Liver (tissue), 9 donors: ENCODE measurements around the gene ZNF599. TPM values are rescaled to one million over a fixed set of nuclear protein-coding genes. Genes with fewer than 3 reads are reported as not detected.

Experiments
- DNase-seq: peaks from one replicate; pipeline ENCODE4 v3.0.0-alpha.2; 2017; ENCODE audit warnings: low spot score
- H3K27ac ChIP-seq, 2 donors: one replicate each; pipeline ENCODE4 v1.7.0; 2013; ENCODE audit warnings: inconsistent platforms in 2 of 2, low read length in 2 of 2, control low read depth in 1 of 2, low read depth in 1 of 2, mild to moderate bottlenecking in 1 of 2
- H3K27me3 ChIP-seq, 4 donors: one replicate each; pipeline versions ENCODE4 v1.6.1 to v1.7.0; 2013; ENCODE audit warnings: low read length in 3 of 4, inconsistent platforms in 1 of 4, mild to moderate bottlenecking in 1 of 4, moderate library complexity in 1 of 4; ENCODE audit not compliant: control insufficient read depth in 4 of 4, insufficient read depth in 4 of 4
- H3K36me3 ChIP-seq, 4 donors: one replicate each; pipeline versions ENCODE4 v1.6.1 to v1.7.0; 2013; ENCODE audit warnings: low read length in 3 of 4, mild to moderate bottlenecking in 3 of 4, low read depth in 1 of 4, moderate library complexity in 1 of 4; ENCODE audit not compliant: control insufficient read depth in 4 of 4, insufficient read depth in 3 of 4
- H3K4me1 ChIP-seq, 4 donors: one replicate each; pipeline versions ENCODE4 v1.6.1 to v1.7.0; 2013; ENCODE audit warnings: low read length in 3 of 4, mild to moderate bottlenecking in 3 of 4, moderate library complexity in 1 of 4; ENCODE audit not compliant: control insufficient read depth in 4 of 4, insufficient read depth in 4 of 4
- H3K4me3 ChIP-seq, 3 donors: one replicate each; pipeline versions ENCODE4 v1.6.1 to v1.7.0; 2013; ENCODE audit warnings: low read length in 3 of 3, control low read depth in 1 of 3, low read depth in 1 of 3, mild to moderate bottlenecking in 1 of 3
- H3K9ac ChIP-seq, 2 donors: one replicate each; pipeline ENCODE4 v1.7.0; 2013; ENCODE audit warnings: low read length in 2 of 2, mild to moderate bottlenecking in 2 of 2, moderate library complexity in 2 of 2, control low read depth in 1 of 2, low read depth in 1 of 2
- H3K9me3 ChIP-seq, 4 donors: one replicate each; pipeline versions ENCODE4 v1.6.1 to v1.7.0; 2013; ENCODE audit warnings: low read length in 3 of 4; ENCODE audit not compliant: control insufficient read depth in 4 of 4
- ATF3 ChIP-seq: IDR thresholded peaks from 2 replicates; pipeline ENCODE4 v1.6.1; 2016; ENCODE audit warnings: antibody characterized with exemption
- CTCF ChIP-seq: fragments of 150-350 bp; IDR thresholded peaks from 2 replicates; pipeline ENCODE4 v1.5.1; 2017; ENCODE audit warnings: improper control_type of control experiment, low read depth, low read length; ENCODE audit not compliant: missing input control
- EGR1 ChIP-seq, 2 donors: IDR thresholded peaks; 2 replicates each; pipeline ENCODE4 v1.6.1; 2016 to 2018; ENCODE audit warnings: antibody characterized with exemption in 2 of 2, low read depth in 2 of 2
- FOXA1 ChIP-seq: IDR thresholded peaks from 2 replicates; pipeline ENCODE4 v1.6.1; 2016; ENCODE audit warnings: antibody characterized with exemption
- FOXA2 ChIP-seq: IDR thresholded peaks from 2 replicates; pipeline ENCODE4 v1.6.1; 2016; ENCODE audit warnings: antibody characterized with exemption
- GABPA ChIP-seq, 2 donors: IDR thresholded peaks in 1 of 2; conservative IDR thresholded peaks in 1 of 2; 2 replicates each; pipeline ENCODE4 v1.6.1; 2016; ENCODE audit warnings: antibody characterized with exemption in 2 of 2, mild to moderate bottlenecking in 1 of 2, moderate library complexity in 1 of 2
- HNF4A ChIP-seq, 2 donors: conservative IDR thresholded peaks; 2 replicates each; pipeline ENCODE4 v1.6.1; 2016; ENCODE audit warnings: antibody characterized with exemption in 2 of 2, mild to moderate bottlenecking in 2 of 2
- HNF4G ChIP-seq: IDR thresholded peaks from 2 replicates; pipeline ENCODE4 v1.6.1; 2016; ENCODE audit warnings: antibody characterized with exemption
- JUND ChIP-seq, 2 donors: IDR thresholded peaks; 2 replicates each; pipeline ENCODE4 v1.6.1; 2016; ENCODE audit warnings: antibody characterized with exemption in 2 of 2
- MAX ChIP-seq: IDR thresholded peaks from 2 replicates; pipeline ENCODE4 v1.6.1; 2016; ENCODE audit warnings: antibody characterized with exemption
- NR2F2 ChIP-seq: IDR thresholded peaks from 2 replicates; pipeline ENCODE4 v1.6.1; 2016; ENCODE audit warnings: antibody characterized with exemption
- RAD21 ChIP-seq, 2 donors: IDR thresholded peaks; 2 replicates each; pipeline ENCODE4 v1.6.1; 2016; ENCODE audit warnings: antibody characterized with exemption in 2 of 2, mild to moderate bottlenecking in 2 of 2
- REST ChIP-seq: IDR thresholded peaks from 2 replicates; pipeline ENCODE4 v1.6.1; 2016; ENCODE audit warnings: antibody characterized with exemption, mild to moderate bottlenecking
- RXRA ChIP-seq, 2 donors: IDR thresholded peaks; 2 replicates each; pipeline ENCODE4 v1.6.1; 2017 to 2018; ENCODE audit warnings: antibody characterized with exemption in 2 of 2, mild to moderate bottlenecking in 1 of 2
- SP1 ChIP-seq: IDR thresholded peaks from 2 replicates; pipeline ENCODE4 v1.6.1; 2018; ENCODE audit warnings: antibody characterized with exemption, mild to moderate bottlenecking
- TAF1 ChIP-seq: conservative IDR thresholded peaks from 2 replicates; pipeline ENCODE4 v1.6.1; 2016; ENCODE audit warnings: antibody characterized with exemption, mild to moderate bottlenecking
- YY1 ChIP-seq: IDR thresholded peaks from 2 replicates; pipeline ENCODE4 v1.6.1; 2016; ENCODE audit warnings: antibody characterized with exemption, mild to moderate bottlenecking
- ZBTB33 ChIP-seq: IDR thresholded peaks from 2 replicates; pipeline ENCODE4 v1.6.1; 2016; ENCODE audit warnings: antibody characterized with exemption
- WGBS: extraction: QIAGEN DNeasy Blood & Tissue Kit; methylation state at CpG from one replicate; pipeline ENCODE4 v1.1.7; 2013; 5-methylcytosine and 5-hydroxymethylcytosine counted together
- polyA plus RNA-seq, 2 donors: library from polyadenylated mRNA; stranded (reverse) in 1 of 2; unstranded in 1 of 2; fragments of 200-250 nt in 1 of 2; fragments of >200 nt in 1 of 2; fragmentation: Nextera tagmentation in 1 of 2; extraction: Ambion mirVana in 1 of 2; gene quantifications; one replicate each; pipeline versions ENCODE4 v1.2.1 to v1.2.3, GENCODE V29; 2013 to 2015
- total RNA-seq, 2 donors: library from RNA; depleted of rRNA; stranded (reverse); fragments of >200 nt; gene quantifications; one replicate each; pipeline ENCODE4 v1.2.3, GENCODE V29; 2014
- donor health status: healthy.
- donor health status: healthy.
- donor health status: healthy.
- donor health status: healthy.
- donor health status: healthy.

ZNF599 gene
- total and polyA plus RNA-seq, 4 donors = 1.5 to 2.6 (median 2.1) TPM

- no peak for DNase-seq
- Histone ChIP-seq H3K36me3 (peaks cover 6 to 18% (median 15%) of the 10 kb centered on the region in 4 donors), H3K27me3 (no peaks in the 10 kb centered on the region), H3K9ac (no peak overlapping the region), H3K27ac (no peak overlapping the region), H3K9me3 (peaks cover 3 to 25% (median 17%) of the 10 kb centered on the region in 4 donors), H3K4me3 (peak overlapping the region; percentile 75 to 85 (median 84)), H3K4me1 (peaks cover 0 to 15% (median 6%) of the 10 kb centered on the region in 4 donors)
- 65% methylated on average over 2 of the region's 2 CpGs for WGBS
- TF ChIP-seq ATF3 = no peak
These were observed 495 bp upstream of the ZNF599 start for GRCh38 chr19:34773555-34773864.

GRCh38 chr19:34767951-34768350, 5.1 kb downstream of the ZNF599 start:
- H3K4me1 ChIP-seq = peaks cover 0 to 13% (median 6%) of the 10 kb centered on the region in 4 donors
- H3K4me3 ChIP-seq = peak overlapping the region in 1 of 3 donors; percentile 55
- H3K9me3 ChIP-seq = peaks cover 8 to 70% (median 53%) of the 10 kb centered on the region in 4 donors
- no peak for DNase-seq
- no peak for TF ChIP-seq HNF4A (conservative IDR thresholded peaks at IDR 0.05)
- H3K9ac ChIP-seq = no peak overlapping the region
- H3K27ac ChIP-seq = no peak overlapping the region
- H3K36me3 ChIP-seq = peaks cover 12 to 70% (median 65%) of the 10 kb centered on the region in 4 donors
- H3K27me3 ChIP-seq = no peaks in the 10 kb centered on the region
- 95% methylated on average over 3 of the region's 3 CpGs for WGBS

GRCh38 chr19:34766386-34766785, 6.6 kb downstream of the ZNF599 start:
- WGBS = 96% methylated on average over 2 of the region's 2 CpGs
- no peaks in the 10 kb centered on the region for H3K27me3 ChIP-seq
- H3K9me3 ChIP-seq = peaks cover 8 to 81% (median 62%) of the 10 kb centered on the region in 4 donors
- DNase-seq = no peak
- H3K4me1 ChIP-seq = peaks cover 0 to under 1% (median 0%) of the 10 kb centered on the region in 4 donors
- peaks cover 12 to 74% (median 70%) of the 10 kb centered on the region in 4 donors for H3K36me3 ChIP-seq
- H3K27ac ChIP-seq = no peak overlapping the region
- H3K4me3 ChIP-seq = peak overlapping the region in 2 of 3 donors; percentile 45 to 53
- TF ChIP-seq HNF4A (conservative IDR thresholded peaks at IDR 0.05) (no peak), SP1 (no peak), RAD21 (IDR thresholded peaks at IDR 0.05) (no peak), ZBTB33 (no peak), JUND (IDR thresholded peaks at IDR 0.05) (no peak), YY1 (no peak), ATF3 (no peak), HNF4G (no peak), REST (no peak), GABPA (IDR thresholded peaks at IDR 0.05 in 1 of 2, conservative IDR thresholded peaks at IDR 0.05 in 1 of 2) (no peak), TAF1 (no peak), FOXA1 (no peak), RXRA (IDR thresholded peaks at IDR 0.05) (no peak), MAX (no peak), NR2F2 (no peak), CTCF (no peak), FOXA2 (no peak), EGR1 (IDR thresholded peaks at IDR 0.05; ENCODE audit: low read depth in 2 of 2) (no peak)
- no peak overlapping the region for H3K9ac ChIP-seq
